Measurements from ENCODE around the gene MUC5B. TPM values are rescaled to one million over a fixed set of nuclear protein-coding genes. Genes with fewer than 3 reads are reported as not detected.

The MUC5B gene
- total RNA-seq, 1 donor from 2014 or later: not detected

DNA sequence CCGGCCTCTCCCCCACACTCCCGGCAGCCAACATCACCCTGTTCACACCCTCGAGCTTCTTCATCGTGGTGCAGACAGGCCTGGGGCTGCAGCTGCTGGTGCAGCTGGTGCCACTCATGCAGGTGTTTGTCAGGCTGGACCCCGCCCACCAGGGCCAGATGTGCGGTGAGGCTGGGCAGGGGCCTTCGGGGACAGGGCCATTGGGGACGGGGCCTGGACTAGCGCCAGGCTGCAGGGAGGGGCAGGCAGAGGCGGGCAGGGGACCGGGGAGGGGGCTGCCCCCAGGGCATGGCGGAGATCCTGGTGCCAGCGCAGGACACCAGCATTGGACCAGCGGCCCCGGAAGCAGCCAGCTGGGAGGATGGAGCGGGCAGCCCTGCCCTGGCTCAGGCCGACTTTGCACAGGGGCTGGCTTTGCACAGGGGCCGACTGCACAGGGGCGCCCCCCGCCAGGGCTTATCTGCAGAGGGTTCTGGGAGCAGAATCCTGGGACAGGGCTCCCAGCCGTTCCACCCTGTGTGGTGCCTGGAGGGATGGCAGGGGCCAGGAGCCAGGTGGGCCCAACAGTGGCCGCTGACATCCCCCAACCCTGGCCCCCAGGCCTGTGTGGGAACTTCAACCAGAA lies 8.6 kb downstream of the MUC5B start:
- TF ChIP-seq, protein P1, sequence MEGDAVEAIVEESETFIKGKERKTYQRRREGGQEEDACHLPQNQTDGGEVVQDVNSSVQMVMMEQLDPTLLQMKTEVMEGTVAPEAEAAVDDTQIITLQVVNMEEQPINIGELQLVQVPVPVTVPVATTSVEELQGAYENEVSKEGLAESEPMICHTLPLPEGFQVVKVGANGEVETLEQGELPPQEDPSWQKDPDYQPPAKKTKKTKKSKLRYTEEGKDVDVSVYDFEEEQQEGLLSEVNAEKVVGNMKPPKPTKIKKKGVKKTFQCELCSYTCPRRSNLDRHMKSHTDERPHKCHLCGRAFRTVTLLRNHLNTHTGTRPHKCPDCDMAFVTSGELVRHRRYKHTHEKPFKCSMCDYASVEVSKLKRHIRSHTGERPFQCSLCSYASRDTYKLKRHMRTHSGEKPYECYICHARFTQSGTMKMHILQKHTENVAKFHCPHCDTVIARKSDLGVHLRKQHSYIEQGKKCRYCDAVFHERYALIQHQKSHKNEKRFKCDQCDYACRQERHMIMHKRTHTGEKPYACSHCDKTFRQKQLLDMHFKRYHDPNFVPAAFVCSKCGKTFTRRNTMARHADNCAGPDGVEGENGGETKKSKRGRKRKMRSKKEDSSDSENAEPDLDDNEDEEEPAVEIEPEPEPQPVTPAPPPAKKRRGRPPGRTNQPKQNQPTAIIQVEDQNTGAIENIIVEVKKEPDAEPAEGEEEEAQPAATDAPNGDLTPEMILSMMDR (IDR thresholded peaks at IDR 0.05; ENCODE audit: unreplicated experiment): no peak
- H3K27ac Mint-ChIP-seq: no peak overlapping the region
- peaks cover 3% of the 10 kb centered on the region for H3K27me3 Mint-ChIP-seq (ENCODE audit: low read depth)
- no peak overlapping the region for H3K4me3 Mint-ChIP-seq
- no peaks in the 10 kb centered on the region for H3K4me1 Mint-ChIP-seq
- no peak for DNase-seq (ENCODE audit: low spot score in 2 of 2, unreplicated experiment in 2 of 2)
- H3K36me3 Mint-ChIP-seq: no peaks in the 10 kb centered on the region
- H3K9me3 Mint-ChIP-seq: no peaks in the 10 kb centered on the region

DNA sequence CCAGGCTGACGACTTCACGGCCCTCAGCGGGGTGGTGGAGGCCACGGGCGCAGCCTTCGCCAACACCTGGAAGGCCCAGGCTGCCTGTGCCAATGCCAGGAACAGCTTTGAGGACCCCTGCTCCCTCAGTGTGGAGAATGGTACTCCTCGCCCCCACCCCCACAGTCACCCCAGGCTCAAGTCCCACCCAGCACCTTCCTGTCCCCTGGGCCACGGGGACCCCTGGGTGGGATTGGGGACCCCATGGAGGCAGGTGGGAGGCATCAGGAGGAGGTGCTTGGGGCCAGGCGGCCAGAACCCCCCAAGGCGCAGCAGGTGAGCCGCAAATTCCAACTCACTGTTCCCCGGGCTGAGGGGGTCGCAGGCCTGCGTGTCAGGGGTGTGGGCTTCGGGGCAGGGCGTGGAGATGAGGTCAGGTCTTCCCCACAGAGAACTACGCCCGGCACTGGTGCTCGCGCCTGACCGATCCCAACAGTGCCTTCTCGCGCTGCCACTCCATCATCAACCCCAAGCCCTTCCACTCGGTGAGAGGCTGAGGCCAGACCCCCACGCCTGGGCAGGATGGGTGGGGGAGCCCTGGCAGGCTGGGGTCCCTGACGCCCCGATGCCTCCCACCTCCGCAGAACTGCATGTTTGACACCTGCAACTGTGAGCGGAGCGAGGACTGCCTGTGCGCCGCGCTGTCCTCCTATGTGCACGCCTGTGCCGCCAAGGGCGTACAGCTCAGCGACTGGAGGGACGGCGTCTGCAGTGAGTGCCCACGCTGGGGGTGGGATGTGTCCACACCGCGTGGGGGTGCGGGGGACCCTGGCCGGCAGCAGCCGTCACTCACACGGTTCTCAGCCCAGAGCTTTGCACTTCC lies 9.4 kb downstream of the MUC5B start:
- H3K36me3 Mint-ChIP-seq: no peaks in the 10 kb centered on the region
- no peak overlapping the region for H3K27ac Mint-ChIP-seq
- no peak for DNase-seq (ENCODE audit: low spot score in 2 of 2, unreplicated experiment in 2 of 2)

DNA sequence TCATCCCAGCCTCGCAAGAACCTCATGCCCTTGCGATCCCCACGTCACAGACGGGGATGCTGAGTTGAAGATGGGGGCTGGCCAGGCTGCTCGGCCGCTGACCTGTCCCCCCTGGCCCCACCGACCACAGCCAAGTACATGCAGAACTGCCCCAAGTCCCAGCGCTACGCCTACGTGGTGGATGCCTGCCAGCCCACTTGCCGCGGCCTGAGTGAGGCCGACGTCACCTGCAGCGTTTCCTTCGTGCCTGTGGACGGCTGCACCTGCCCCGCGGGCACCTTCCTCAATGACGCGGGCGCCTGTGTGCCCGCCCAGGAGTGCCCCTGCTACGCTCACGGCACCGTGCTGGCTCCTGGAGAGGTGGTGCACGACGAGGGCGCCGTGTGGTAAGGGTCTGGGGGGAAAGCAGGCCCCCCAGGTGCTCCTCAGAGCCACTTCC lies 10.0 kb downstream of the MUC5B start:
- DNase-seq (ENCODE audit: low spot score in 2 of 2, unreplicated experiment in 2 of 2): no peak
- no peaks in the 10 kb centered on the region for H3K4me1 Mint-ChIP-seq
- peaks cover 3% of the 10 kb centered on the region for H3K27me3 Mint-ChIP-seq (ENCODE audit: low read depth)
- TF ChIP-seq, protein P1 (IDR thresholded peaks at IDR 0.05; ENCODE audit: unreplicated experiment): no peak
- H3K36me3 Mint-ChIP-seq: no peaks in the 10 kb centered on the region
- no peaks in the 10 kb centered on the region for H3K9me3 Mint-ChIP-seq
- no peak overlapping the region for H3K4me3 Mint-ChIP-seq
- H3K27ac Mint-ChIP-seq: no peak overlapping the region

More for the DNA sequence above, 9.4 kb downstream of the MUC5B start:
- TF ChIP-seq, protein P1 (IDR thresholded peaks at IDR 0.05; ENCODE audit: unreplicated experiment): no peak
- no peaks in the 10 kb centered on the region for H3K9me3 Mint-ChIP-seq
- no peaks in the 10 kb centered on the region for H3K4me1 Mint-ChIP-seq
- H3K4me3 Mint-ChIP-seq: no peak overlapping the region
- peaks cover 3% of the 10 kb centered on the region for H3K27me3 Mint-ChIP-seq (ENCODE audit: low read depth)

DNA sequence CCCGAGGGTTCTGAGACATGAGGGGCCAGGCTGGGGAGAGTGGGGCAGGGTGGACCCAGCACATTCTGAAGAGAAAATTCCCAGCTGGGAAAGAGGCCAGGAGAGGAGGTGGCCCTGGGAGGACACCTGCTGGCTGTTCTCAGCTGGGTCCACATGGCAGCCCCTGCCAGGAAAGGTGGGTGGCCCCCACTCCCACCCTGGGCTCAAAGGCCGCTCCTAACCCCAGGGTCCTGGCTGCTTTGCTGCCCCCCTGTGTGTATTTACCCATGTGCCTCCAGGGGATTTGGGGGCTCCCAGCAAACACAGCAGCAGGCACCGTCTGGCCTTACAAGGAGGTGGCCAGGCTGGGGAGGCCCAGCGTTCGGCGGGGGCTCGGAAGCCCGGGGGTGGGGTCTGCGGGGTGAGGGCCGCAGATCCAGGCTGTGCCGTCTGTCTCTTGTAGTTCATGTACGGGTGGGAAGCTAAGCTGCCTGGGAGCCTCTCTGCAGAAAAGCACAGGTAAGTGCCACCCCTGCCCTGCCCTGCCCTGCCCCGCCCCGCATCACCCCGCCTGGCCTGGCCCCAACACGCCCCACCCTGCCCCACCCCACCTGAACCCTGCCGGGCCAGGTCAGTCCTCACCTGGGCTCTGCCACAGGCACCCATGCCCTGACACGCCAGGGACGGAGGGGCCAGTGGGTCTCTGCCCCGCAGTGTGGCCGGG lies 10.6 kb downstream of the MUC5B start:
- no peak for DNase-seq (ENCODE audit: low spot score in 2 of 2, unreplicated experiment in 2 of 2)
- H3K4me1 Mint-ChIP-seq: no peaks in the 10 kb centered on the region
- no peak overlapping the region for H3K27ac Mint-ChIP-seq
- no peaks in the 10 kb centered on the region for H3K36me3 Mint-ChIP-seq
- TF ChIP-seq, protein P1 (IDR thresholded peaks at IDR 0.05; ENCODE audit: unreplicated experiment): no peak
- H3K27me3 Mint-ChIP-seq (ENCODE audit: low read depth): peaks cover 3% of the 10 kb centered on the region
- H3K9me3 Mint-ChIP-seq: no peaks in the 10 kb centered on the region
- H3K4me3 Mint-ChIP-seq: no peak overlapping the region

DNA sequence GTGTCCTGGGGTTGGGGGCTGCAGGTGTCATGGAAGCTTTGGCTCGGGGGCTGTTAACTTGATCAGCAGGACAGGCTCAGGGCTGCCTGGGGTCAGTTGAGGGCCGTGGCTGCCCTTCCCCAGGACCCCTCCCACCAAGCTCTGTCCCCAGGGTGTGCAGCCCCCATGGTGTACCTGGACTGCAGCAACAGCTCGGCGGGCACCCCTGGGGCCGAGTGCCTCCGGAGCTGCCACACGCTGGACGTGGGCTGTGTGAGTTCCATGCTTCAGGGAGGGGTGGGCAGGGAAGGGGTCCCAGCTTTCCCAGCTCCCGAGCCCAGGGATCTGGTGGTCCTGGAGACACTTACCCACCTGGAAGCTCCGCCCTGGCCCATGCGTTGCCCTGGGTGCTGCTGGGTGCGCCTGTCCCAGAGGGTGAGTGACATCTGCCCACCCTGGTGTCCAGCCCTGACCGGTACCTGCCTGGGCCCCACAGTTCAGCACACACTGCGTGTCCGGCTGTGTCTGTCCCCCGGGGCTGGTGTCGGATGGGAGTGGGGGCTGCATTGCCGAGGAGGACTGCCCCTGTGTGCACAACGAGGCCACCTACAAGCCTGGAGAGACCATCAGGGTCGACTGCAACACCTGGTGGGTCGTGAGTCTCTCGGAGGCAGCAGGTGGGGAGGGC lies 11.3 kb downstream of the MUC5B start:
- no peaks in the 10 kb centered on the region for H3K4me1 Mint-ChIP-seq
- peaks cover 3% of the 10 kb centered on the region for H3K27me3 Mint-ChIP-seq (ENCODE audit: low read depth)
- H3K36me3 Mint-ChIP-seq: no peaks in the 10 kb centered on the region
- H3K4me3 Mint-ChIP-seq: no peak overlapping the region
- H3K9me3 Mint-ChIP-seq: no peaks in the 10 kb centered on the region
- TF ChIP-seq, protein P1 (IDR thresholded peaks at IDR 0.05; ENCODE audit: unreplicated experiment): no peak
- DNase-seq (ENCODE audit: low spot score in 2 of 2, unreplicated experiment in 2 of 2): no peak
- no peak overlapping the region for H3K27ac Mint-ChIP-seq

All from mesothelial cell of epicardium (in vitro differentiated cells).